Loucy (cell line): Measurements from ENCODE around the gene CDT1.

Source experiments
- H2AFZ ChIP-seq: fragments of 200-600 bp; sonication (generic); 2 replicates; pipeline ENCODE4 v1.6.0; 2016; ENCODE audit warnings: antibody characterized with exemption, mild to moderate bottlenecking, low read length, moderate library complexity
- H3F3A ChIP-seq: fragments of 200-600 bp; 2 replicates; pipeline ENCODE4 v1.6.0; 2016; ENCODE audit warnings: antibody characterized with exemption, low read depth, mild to moderate bottlenecking
- H3K27me3 ChIP-seq: fragments of 200-600 bp; sonication (generic); 2 replicates; pipeline ENCODE4 v1.6.1; 2014; ENCODE audit warnings: low read length, mild to moderate bottlenecking; ENCODE audit not compliant: insufficient read depth, poor library complexity, severe bottlenecking
- H3K36me3 ChIP-seq: fragments of 200-600 bp; sonication (generic); 2 replicates; pipeline ENCODE4 v1.6.1; 2016; ENCODE audit warnings: low read length; ENCODE audit not compliant: insufficient read depth
- H3K4me1 ChIP-seq: fragments of 200-600 bp; sonication (generic); 2 replicates; pipeline ENCODE4 v1.5.1; 2014; ENCODE audit warnings: low read length, mild to moderate bottlenecking; ENCODE audit not compliant: insufficient read depth, poor library complexity, severe bottlenecking
- H3K4me2 ChIP-seq: fragments of 200-600 bp; sonication (generic); 2 replicates; pipeline ENCODE4 v1.6.0; 2014; ENCODE audit warnings: antibody characterized with exemption, low read length, low read depth, mild to moderate bottlenecking; ENCODE audit not compliant: poor library complexity, severe bottlenecking
- H3K4me3 ChIP-seq: fragments of 200-600 bp; sonication (generic); 2 replicates; pipeline ENCODE4 v1.5.1; 2014; ENCODE audit warnings: low read length, mild to moderate bottlenecking, mixed read lengths; ENCODE audit not compliant: poor library complexity, severe bottlenecking
- H3K79me2 ChIP-seq: fragments of 200-600 bp; sonication (generic); 2 replicates; pipeline ENCODE4 v1.6.1; 2014; ENCODE audit warnings: low read length; ENCODE audit not compliant: insufficient read depth
- H3K9ac ChIP-seq: fragments of 200-600 bp; sonication (generic); 2 replicates; pipeline ENCODE4 v1.6.0; 2014; ENCODE audit warnings: mild to moderate bottlenecking, low read depth, low read length, moderate library complexity; ENCODE audit not compliant: poor library complexity, severe bottlenecking
- H3K9me2 ChIP-seq: fragments of 200-600 bp; sonication (generic); replicated peaks from 2 replicates; pipeline ENCODE4 v1.6.1; 2016; ENCODE audit warnings: low read depth, low read length, mixed read lengths
- H3K9me3 ChIP-seq: fragments of 200-600 bp; sonication (generic); 2 replicates; pipeline ENCODE4 v1.6.1; 2014; ENCODE audit warnings: mild to moderate bottlenecking, antibody characterized with exemption, low read length, low read depth; ENCODE audit not compliant: insufficient read depth
- H4K20me1 ChIP-seq: fragments of 200-600 bp; sonication (generic); 2 replicates; pipeline ENCODE4 v1.6.0; 2014; ENCODE audit warnings: antibody characterized with exemption, low read length, mild to moderate bottlenecking; ENCODE audit not compliant: insufficient read depth, poor library complexity, severe bottlenecking
- EZH2phosphoT487 ChIP-seq: fragments of 200-600 bp; IDR thresholded peaks from 2 replicates; pipeline ENCODE4 v1.6.1; 2018; ENCODE audit warnings: antibody characterized with exemption, mild to moderate bottlenecking, moderate library complexity, borderline replicate concordance
- TF ChIP-seq, protein P1 (sequence below): fragments of 200-600 bp; sonication (generic); conservative IDR thresholded peaks from 2 replicates; pipeline ENCODE4 v1.5.1; 2014; ENCODE audit warnings: mild to moderate bottlenecking, antibody characterized with exemption, low read length

The CDT1 gene

DNA sequence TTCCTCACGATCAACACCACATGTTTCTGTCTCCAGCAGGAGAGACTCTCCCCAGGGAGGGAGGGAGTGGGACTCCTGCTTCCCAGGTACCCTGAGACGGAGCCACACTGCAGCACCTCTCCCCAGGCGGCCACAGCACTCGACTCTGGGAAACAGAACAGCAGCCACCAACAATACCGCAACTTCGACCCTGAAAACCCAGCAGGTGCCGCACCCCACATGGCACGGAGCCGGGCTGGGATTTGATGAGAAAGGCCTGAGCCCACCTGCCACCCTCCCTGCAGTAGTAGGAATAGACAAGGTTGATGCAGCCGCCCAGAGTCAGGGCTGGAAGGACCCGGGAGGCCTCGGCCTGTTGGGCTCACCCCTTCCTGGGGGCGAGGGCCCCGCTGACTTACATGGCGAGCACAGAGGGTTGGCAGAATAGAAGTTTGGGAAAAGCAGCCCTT, 38.7 kb downstream of the CDT1 start:
- Histone ChIP-seq H3K4me1 (no peaks in the 10 kb centered on the region), H3K9me3 (no peaks in the 10 kb centered on the region), H3K79me2 (no peaks in the 10 kb centered on the region), H3F3A (no peaks in the 10 kb centered on the region), H4K20me1 (no peaks in the 10 kb centered on the region), H3K4me3 (no peak overlapping the region), H3K9ac (no peak overlapping the region), H3K27me3 (no peaks in the 10 kb centered on the region), H3K36me3 (no peaks in the 10 kb centered on the region), H2AFZ (no peak overlapping the region), H3K4me2 (no peak overlapping the region), H3K9me2 (no peaks in the 10 kb centered on the region)
- TF ChIP-seq, protein P1, sequence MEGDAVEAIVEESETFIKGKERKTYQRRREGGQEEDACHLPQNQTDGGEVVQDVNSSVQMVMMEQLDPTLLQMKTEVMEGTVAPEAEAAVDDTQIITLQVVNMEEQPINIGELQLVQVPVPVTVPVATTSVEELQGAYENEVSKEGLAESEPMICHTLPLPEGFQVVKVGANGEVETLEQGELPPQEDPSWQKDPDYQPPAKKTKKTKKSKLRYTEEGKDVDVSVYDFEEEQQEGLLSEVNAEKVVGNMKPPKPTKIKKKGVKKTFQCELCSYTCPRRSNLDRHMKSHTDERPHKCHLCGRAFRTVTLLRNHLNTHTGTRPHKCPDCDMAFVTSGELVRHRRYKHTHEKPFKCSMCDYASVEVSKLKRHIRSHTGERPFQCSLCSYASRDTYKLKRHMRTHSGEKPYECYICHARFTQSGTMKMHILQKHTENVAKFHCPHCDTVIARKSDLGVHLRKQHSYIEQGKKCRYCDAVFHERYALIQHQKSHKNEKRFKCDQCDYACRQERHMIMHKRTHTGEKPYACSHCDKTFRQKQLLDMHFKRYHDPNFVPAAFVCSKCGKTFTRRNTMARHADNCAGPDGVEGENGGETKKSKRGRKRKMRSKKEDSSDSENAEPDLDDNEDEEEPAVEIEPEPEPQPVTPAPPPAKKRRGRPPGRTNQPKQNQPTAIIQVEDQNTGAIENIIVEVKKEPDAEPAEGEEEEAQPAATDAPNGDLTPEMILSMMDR: no peak
- no peak for TF ChIP-seq EZH2phosphoT487

DNA sequence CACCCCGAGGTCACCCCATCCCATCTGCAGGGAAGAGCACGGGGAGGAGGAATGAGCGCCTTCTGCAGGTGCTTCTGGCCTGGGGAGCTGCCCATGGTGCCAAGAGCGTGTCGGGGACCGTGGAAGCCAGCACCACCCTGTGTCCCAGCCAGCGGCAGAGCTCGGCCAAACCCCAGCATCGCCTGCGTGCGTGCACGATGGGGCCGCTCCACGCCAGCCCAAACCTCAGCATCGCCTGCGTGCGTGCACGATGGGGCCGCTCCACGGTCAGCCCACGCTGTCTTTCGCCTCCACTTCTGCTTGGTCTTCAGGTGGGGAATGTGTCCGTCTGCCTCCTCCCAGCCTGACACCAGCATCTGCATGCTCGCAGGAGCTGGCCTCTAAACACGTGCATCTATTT, 39.2 kb downstream of the CDT1 start:
- Histone ChIP-seq H3K4me2 (no peak overlapping the region), H3K9me3 (no peaks in the 10 kb centered on the region), H3K4me3 (no peak overlapping the region), H2AFZ (no peak overlapping the region), H4K20me1 (no peaks in the 10 kb centered on the region), H3K9ac (no peak overlapping the region), H3F3A (no peaks in the 10 kb centered on the region), H3K27me3 (no peaks in the 10 kb centered on the region), H3K9me2 (no peaks in the 10 kb centered on the region), H3K79me2 (no peaks in the 10 kb centered on the region), H3K36me3 (no peaks in the 10 kb centered on the region), H3K4me1 (no peaks in the 10 kb centered on the region)
- TF ChIP-seq, protein P1: no peak
- no peak for TF ChIP-seq EZH2phosphoT487

DNA sequence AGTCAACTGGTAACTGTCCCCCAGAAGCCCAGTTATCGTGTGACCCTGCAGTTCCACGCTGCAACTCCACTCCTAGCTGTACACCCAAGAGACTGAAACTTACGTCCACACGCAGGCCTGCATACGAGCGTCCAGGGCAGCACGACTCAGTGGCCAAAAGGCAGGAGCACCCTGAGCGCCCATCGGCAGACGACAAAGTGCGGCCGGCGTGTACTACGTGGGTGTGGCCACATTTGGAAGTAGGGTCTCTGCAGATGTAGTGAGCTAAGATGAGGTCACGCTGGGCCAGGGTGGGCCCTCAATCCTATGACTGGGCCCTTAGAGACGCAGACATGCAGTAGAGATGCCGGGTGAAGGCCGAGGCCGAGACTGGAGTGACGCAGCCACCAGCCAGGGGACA, 39.7 kb downstream of the CDT1 start:
- Histone ChIP-seq H3K4me1 (no peaks in the 10 kb centered on the region), H3F3A (no peaks in the 10 kb centered on the region), H4K20me1 (no peaks in the 10 kb centered on the region), H3K4me3 (no peak overlapping the region), H3K9ac (no peak overlapping the region), H3K9me2 (no peaks in the 10 kb centered on the region), H2AFZ (no peak overlapping the region), H3K9me3 (no peaks in the 10 kb centered on the region), H3K79me2 (no peaks in the 10 kb centered on the region), H3K4me2 (no peak overlapping the region), H3K36me3 (no peaks in the 10 kb centered on the region), H3K27me3 (no peaks in the 10 kb centered on the region)
- TF ChIP-seq, protein P1: no peak
- TF ChIP-seq EZH2phosphoT487: no peak
